Measurements from ENCODE around the gene NUS1.
"Not testable (repeated sequence)": the region's sequence is repeated elsewhere in the genome, so short reads cannot be mapped to it uniquely, and the experiment has no call there.

NUS1 gene

GRCh38 chr6:117674991-117675657, at the start of gene NUS1:
TSS of gene NUS1 (plus strand) at chr6:117675469. CDS start at chr6:117675671, 202 bp downstream.
- DNase-seq (ENCODE audit: low spot score) (peak; percentile 97), ATAC-seq (ENCODE audit: low read depth) (peak; percentile 93)
- H3K36me3 ChIP-seq (ENCODE audit: low read depth) = peaks cover 32% of the 10 kb centered on the region
- no peaks in the 10 kb centered on the region for H3K27me3 ChIP-seq (ENCODE audit: insufficient read depth, poor library complexity, severe bottlenecking)
- TF ChIP-seq CTCF (IDR thresholded peaks at IDR 0.05; ENCODE audit: poor library complexity, severe bottlenecking) = peak; percentile 94
- H3K4me3 ChIP-seq (ENCODE audit: severe bottlenecking) = peak within 1 kb of the TSS; percentile 95
- H3K9me3 ChIP-seq (ENCODE audit: severe bottlenecking) = no peaks in the 10 kb centered on the region
- peak within 1 kb of the TSS; percentile 60 for H3K27ac ChIP-seq (ENCODE audit: poor library complexity, severe bottlenecking)
- peaks cover 22% of the 10 kb centered on the region for H3K4me1 ChIP-seq (ENCODE audit: insufficient read depth, poor library complexity, severe bottlenecking)

- Histone ChIP-seq H3K27me3 (ENCODE audit: insufficient read depth, poor library complexity, severe bottlenecking) (no peaks in the 10 kb centered on the region), H3K36me3 (ENCODE audit: low read depth) (no peaks in the 10 kb centered on the region), H3K4me3 (ENCODE audit: severe bottlenecking) (no peak overlapping the region), H3K9me3 (ENCODE audit: severe bottlenecking) (peaks cover 22% of the 10 kb centered on the region), H3K4me1 (ENCODE audit: insufficient read depth, poor library complexity, severe bottlenecking) (no peaks in the 10 kb centered on the region), H3K27ac (ENCODE audit: poor library complexity, severe bottlenecking) (no peak overlapping the region)
- DNase-seq (ENCODE audit: low spot score) (no peak), ATAC-seq (ENCODE audit: low read depth) (no peak)
- TF ChIP-seq CTCF (IDR thresholded peaks at IDR 0.05; ENCODE audit: poor library complexity, severe bottlenecking) = no peak
These were observed 47.7 kb upstream of the NUS1 start for GRCh38 chr6:117627533-117627932.

DNA sequence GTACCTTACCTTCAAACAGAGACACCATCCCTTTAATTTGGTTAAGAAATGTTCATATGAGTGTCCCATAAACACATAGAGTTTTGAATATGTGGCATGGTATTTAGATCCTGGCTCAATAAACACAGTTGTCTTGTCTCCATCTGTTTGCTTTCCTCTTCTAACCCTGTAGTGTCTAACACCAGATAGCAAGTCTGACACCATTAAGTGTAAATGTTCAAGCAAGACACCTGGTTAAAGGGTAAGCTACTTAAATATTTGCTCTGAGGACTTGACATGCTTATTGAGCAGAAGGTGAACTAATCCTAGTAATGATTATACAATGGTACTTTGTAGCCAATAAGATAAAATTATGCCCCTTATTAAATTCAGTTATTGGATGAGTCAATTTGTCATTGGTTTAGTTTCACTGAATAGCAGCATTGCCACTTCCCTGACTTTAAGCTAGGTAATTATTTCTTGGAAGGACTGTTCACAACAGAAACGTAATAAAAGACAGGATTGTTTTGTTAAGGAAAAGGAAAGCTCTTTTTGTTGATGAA, 46.1 kb upstream of the NUS1 start:
- no peak for TF ChIP-seq CTCF (IDR thresholded peaks at IDR 0.05; ENCODE audit: poor library complexity, severe bottlenecking)
- H3K4me1 ChIP-seq (ENCODE audit: insufficient read depth, poor library complexity, severe bottlenecking) = no peaks in the 10 kb centered on the region
- ATAC-seq (ENCODE audit: low read depth) (no peak), DNase-seq (ENCODE audit: low spot score) (no peak)
- H3K36me3 ChIP-seq (ENCODE audit: low read depth) = no peaks in the 10 kb centered on the region
- no peak overlapping the region for H3K4me3 ChIP-seq (ENCODE audit: severe bottlenecking)
- no peaks in the 10 kb centered on the region for H3K27me3 ChIP-seq (ENCODE audit: insufficient read depth, poor library complexity, severe bottlenecking)
- no peak overlapping the region for H3K27ac ChIP-seq (ENCODE audit: poor library complexity, severe bottlenecking)
- H3K9me3 ChIP-seq (ENCODE audit: severe bottlenecking) = peaks cover 21% of the 10 kb centered on the region

DNA sequence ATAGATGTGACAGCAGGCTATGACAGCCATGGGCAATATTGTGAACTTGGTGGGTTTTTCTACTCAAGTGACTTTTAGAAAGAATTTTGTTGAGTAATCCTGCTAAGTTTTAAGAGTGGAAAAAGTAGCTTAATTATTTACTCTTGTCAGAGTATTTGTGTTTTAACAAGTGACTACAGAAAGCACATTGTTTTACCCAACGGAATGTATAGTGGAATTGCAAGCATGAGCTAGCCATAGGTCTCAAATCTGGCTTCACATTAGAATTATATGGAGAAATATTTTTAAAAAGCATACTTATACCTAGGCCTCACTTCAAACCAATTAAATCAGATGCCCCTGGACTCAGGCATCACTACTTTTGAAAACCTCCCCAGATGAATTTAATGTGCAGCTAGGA, 37.5 kb upstream of the NUS1 start:
- Histone ChIP-seq H3K36me3 (ENCODE audit: low read depth) (no peaks in the 10 kb centered on the region), H3K9me3 (ENCODE audit: severe bottlenecking) (no peaks in the 10 kb centered on the region), H3K4me1 (ENCODE audit: insufficient read depth, poor library complexity, severe bottlenecking) (no peaks in the 10 kb centered on the region), H3K4me3 (ENCODE audit: severe bottlenecking) (no peak overlapping the region), H3K27me3 (ENCODE audit: insufficient read depth, poor library complexity, severe bottlenecking) (no peaks in the 10 kb centered on the region), H3K27ac (ENCODE audit: poor library complexity, severe bottlenecking) (no peak overlapping the region)
- DNase-seq (ENCODE audit: low spot score) = no peak
- no peak for TF ChIP-seq CTCF (IDR thresholded peaks at IDR 0.05; ENCODE audit: poor library complexity, severe bottlenecking)
- ATAC-seq (ENCODE audit: low read depth) = no peak

GRCh38 chr6:117642976-117643375, 32.3 kb upstream of the NUS1 start:
- no peaks in the 10 kb centered on the region for H3K36me3 ChIP-seq (ENCODE audit: low read depth)
- H3K4me1 ChIP-seq (ENCODE audit: insufficient read depth, poor library complexity, severe bottlenecking) = no peaks in the 10 kb centered on the region
- no peak overlapping the region for H3K4me3 ChIP-seq (ENCODE audit: severe bottlenecking)
- TF ChIP-seq CTCF (IDR thresholded peaks at IDR 0.05; ENCODE audit: poor library complexity, severe bottlenecking) = no peak
- no peak for DNase-seq (ENCODE audit: low spot score)
- H3K27ac ChIP-seq (ENCODE audit: poor library complexity, severe bottlenecking) = no peak overlapping the region
- no peaks in the 10 kb centered on the region for H3K9me3 ChIP-seq (ENCODE audit: severe bottlenecking)
- ATAC-seq (ENCODE audit: low read depth) = no peak
- H3K27me3 ChIP-seq (ENCODE audit: insufficient read depth, poor library complexity, severe bottlenecking) = no peaks in the 10 kb centered on the region

- not testable (repeated sequence) for ATAC-seq (ENCODE audit: low read depth); H3K27me3 ChIP-seq (ENCODE audit: insufficient read depth, poor library complexity, severe bottlenecking); H3K36me3 ChIP-seq (ENCODE audit: low read depth); H3K4me3 ChIP-seq (ENCODE audit: severe bottlenecking); H3K4me1 ChIP-seq (ENCODE audit: insufficient read depth, poor library complexity, severe bottlenecking); H3K9me3 ChIP-seq (ENCODE audit: severe bottlenecking); DNase-seq (ENCODE audit: low spot score); H3K27ac ChIP-seq (ENCODE audit: poor library complexity, severe bottlenecking)
These were observed 23.3 kb upstream of the NUS1 start for GRCh38 chr6:117651984-117652383.
